Cardiac fibroblast (primary cell): Measurements from ENCODE around the gene GRPEL1.

ENCODE experiments used
- DNase-seq, 2 donors: peaks; one replicate each; pipeline versions ENCODE4 v3.0.0 to v3.0.0-alpha.2; 2010; ENCODE audit warnings: low read depth in 2 of 2
- H3K4me3 ChIP-seq, 2 donors: replicated peaks in 1 of 2; 1 replicate in 1 of 2; 2 replicates in 1 of 2; pipeline ENCODE4 v1.5.1; 2011; ENCODE audit warnings: low read depth in 2 of 2, low read length in 2 of 2, mild to moderate bottlenecking in 2 of 2, moderate library complexity in 1 of 2
- CTCF ChIP-seq: IDR thresholded peaks from one replicate; pipeline ENCODE4 v1.5.1; 2011; ENCODE audit warnings: low read depth, mild to moderate bottlenecking, low read length, inconsistent platforms

GRPEL1 gene

GRCh38 chr4:7045553-7045952 is 22.3 kb downstream of the GRPEL1 start:
- no peak for TF ChIP-seq CTCF
- DNase-seq: no peak
- H3K4me3 ChIP-seq: no peak overlapping the region

- peak overlapping the region; percentile 85 to 86 for H3K4me3 ChIP-seq
- no peak for TF ChIP-seq CTCF
- no peak for DNase-seq
Observed at GRCh38 chr4:7044137-7044930, 23.5 kb downstream of the GRPEL1 start.

GRCh38 chr4:7043284-7044136 is 24.4 kb downstream of the GRPEL1 start, which contains the start of gene TADA2B:
TSS of gene TADA2B (plus strand) at chr4:7043372. CDS start at chr4:7043580, 208 bp downstream.
- DNase-seq: peak; percentile 48 to 56
- peak within 1 kb of the TSS; percentile 86 to 90 for H3K4me3 ChIP-seq
- TF ChIP-seq CTCF: peak; percentile 5

- peak; percentile 98 to 99 for DNase-seq
- TF ChIP-seq CTCF: no peak
Observed at GRCh38 chr4:7042503-7043283, 25.2 kb downstream of the GRPEL1 start.

GRCh38 chr4:7041801-7042502 is 25.9 kb downstream of the GRPEL1 start:
- H3K4me3 ChIP-seq: peak overlapping the region; percentile 83 to 90
- TF ChIP-seq CTCF: no peak
- DNase-seq: no peak

More at GRCh38 chr4:7042503-7043283, 25.2 kb downstream of the GRPEL1 start:
- peak overlapping the region; percentile 83 to 90 for H3K4me3 ChIP-seq

GRCh38 chr4:7041246-7041645 is 26.6 kb downstream of the GRPEL1 start:
- H3K4me3 ChIP-seq: no peak overlapping the region

More at GRCh38 chr4:7041246-7041645, 26.6 kb downstream of the GRPEL1 start:
- no peak for DNase-seq
- TF ChIP-seq CTCF: no peak
